ENCODE measurements around the gene CTSE.

- TF ChIP-seq, protein P1, sequence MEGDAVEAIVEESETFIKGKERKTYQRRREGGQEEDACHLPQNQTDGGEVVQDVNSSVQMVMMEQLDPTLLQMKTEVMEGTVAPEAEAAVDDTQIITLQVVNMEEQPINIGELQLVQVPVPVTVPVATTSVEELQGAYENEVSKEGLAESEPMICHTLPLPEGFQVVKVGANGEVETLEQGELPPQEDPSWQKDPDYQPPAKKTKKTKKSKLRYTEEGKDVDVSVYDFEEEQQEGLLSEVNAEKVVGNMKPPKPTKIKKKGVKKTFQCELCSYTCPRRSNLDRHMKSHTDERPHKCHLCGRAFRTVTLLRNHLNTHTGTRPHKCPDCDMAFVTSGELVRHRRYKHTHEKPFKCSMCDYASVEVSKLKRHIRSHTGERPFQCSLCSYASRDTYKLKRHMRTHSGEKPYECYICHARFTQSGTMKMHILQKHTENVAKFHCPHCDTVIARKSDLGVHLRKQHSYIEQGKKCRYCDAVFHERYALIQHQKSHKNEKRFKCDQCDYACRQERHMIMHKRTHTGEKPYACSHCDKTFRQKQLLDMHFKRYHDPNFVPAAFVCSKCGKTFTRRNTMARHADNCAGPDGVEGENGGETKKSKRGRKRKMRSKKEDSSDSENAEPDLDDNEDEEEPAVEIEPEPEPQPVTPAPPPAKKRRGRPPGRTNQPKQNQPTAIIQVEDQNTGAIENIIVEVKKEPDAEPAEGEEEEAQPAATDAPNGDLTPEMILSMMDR (IDR thresholded peaks at IDR 0.05; ENCODE audit: insufficient read depth, low read length, poor library complexity, severe bottlenecking) = no peak
- no peak for TF ChIP-seq EZH2phosphoT487 (conservative IDR thresholded peaks at IDR 0.05; ENCODE audit: low read length)
Measured at GRCh38 chr1:206049919-206050600, 26.4 kb upstream of the CTSE start.

Measured in SU-DHL-6 (cell line).